IMR-90 (cell line): Measurements from ENCODE around the gene RAB36. TPM values are rescaled to one million over a fixed set of nuclear protein-coding genes. Genes with fewer than 3 reads are reported as not detected.

Experiments
- ATAC-seq: fragments of 200-7000 bp; cut with Tn5 transposase; 2 replicates; pipeline ENCODE4 v1.9.1; 2020; ENCODE audit warnings: low read depth, mild to moderate bottlenecking, moderate library complexity
- BruUV-seq: library from RNA; stranded (reverse); fragments of 400-500 nt; replicated peaks from 2 replicates; lab custom pipeline; 2021; lab: Mats Ljungman, UMichigan
- CTCF ChIA-PET: fragments of 300-600 bp; formaldehyde crosslinking; extraction: SDS; loops from one replicate; lab custom pipeline; 2021; ENCODE audit warnings: antibody characterized with exemption; lab: Yijun Ruan, JAX
- POLR2A ChIA-PET: fragments of 300-600 bp; sonication (Branson Sonifier 250); formaldehyde crosslinking; loops from one replicate; lab custom pipeline; 2022; ENCODE audit warnings: antibody characterized with exemption; ENCODE audit not compliant: unreplicated experiment; lab: Charles Lee
- DNase-seq: peaks from one replicate; pipeline ENCODE4 v3.0.0; 2013
- H2AFZ ChIP-seq: replicated peaks from 2 replicates; pipeline ENCODE3; 2013; ENCODE audit warnings: low read length, mild to moderate bottlenecking; ENCODE audit not compliant: poor library complexity
- H2AK5ac ChIP-seq: 2 replicates; pipeline ENCODE4 v1.6.1; 2013; ENCODE audit warnings: low read depth, low read length, inconsistent platforms
- H2AK9ac ChIP-seq: replicated peaks from 2 replicates; pipeline ENCODE3; 2013; ENCODE audit warnings: mild to moderate bottlenecking, low read depth, low read length, moderate library complexity; ENCODE audit not compliant: poor library complexity
- H2BK120ac ChIP-seq: 2 replicates; pipeline ENCODE4 v1.6.1; 2013; ENCODE audit warnings: low read depth, low read length, inconsistent platforms
- H2BK15ac ChIP-seq: 3 replicates; pipeline ENCODE4 v1.6.1; 2013; ENCODE audit warnings: low read depth, low read length, inconsistent platforms
- H2BK20ac ChIP-seq: 2 replicates; pipeline ENCODE4 v1.6.1; 2013; ENCODE audit warnings: low read depth, mild to moderate bottlenecking, inconsistent platforms, low read length, moderate library complexity
- H2BK5ac ChIP-seq: 2 replicates; pipeline ENCODE4 v1.6.1; 2013; ENCODE audit warnings: mild to moderate bottlenecking, low read depth, low read length, inconsistent platforms; ENCODE audit not compliant: poor library complexity, severe bottlenecking
- H3K14ac ChIP-seq: replicated peaks from 2 replicates; pipeline ENCODE4 v1.6.1; 2013; ENCODE audit warnings: low read depth, low read length, inconsistent platforms
- H3K18ac ChIP-seq: 2 replicates; pipeline ENCODE4 v1.6.1; 2013; ENCODE audit warnings: low read depth, low read length, control low read depth
- H3K23ac ChIP-seq: 2 replicates; pipeline ENCODE4 v1.6.1; 2013; ENCODE audit warnings: low read depth, low read length, inconsistent platforms
- H3K27ac ChIP-seq: 2 replicates; pipeline ENCODE4 v1.5.1; 2013; ENCODE audit warnings: mild to moderate bottlenecking, control low read depth, low read length; ENCODE audit not compliant: insufficient read depth
- H3K27me3 ChIP-seq: 2 replicates; pipeline ENCODE4 v1.6.1; 2013; ENCODE audit warnings: low read length; ENCODE audit not compliant: control insufficient read depth, insufficient read depth
- H3K36me3 ChIP-seq: 2 replicates; pipeline ENCODE4 v1.6.1; 2013; ENCODE audit warnings: low read length, mixed read lengths; ENCODE audit not compliant: control insufficient read depth, insufficient read depth
- H3K4ac ChIP-seq: 2 replicates; pipeline ENCODE4 v1.6.1; 2013; ENCODE audit warnings: low read depth, low read length, inconsistent platforms
- H3K4me1 ChIP-seq: 2 replicates; pipeline ENCODE4 v1.6.1; 2013; ENCODE audit warnings: low read length, mixed read lengths; ENCODE audit not compliant: control insufficient read depth, insufficient read depth
- H3K4me2 ChIP-seq: 2 replicates; pipeline ENCODE4 v1.6.1; 2013; ENCODE audit warnings: low read depth, mild to moderate bottlenecking, control low read depth, low read length, moderate library complexity
- H3K4me3 ChIP-seq: 2 replicates; pipeline ENCODE4 v1.5.1; 2013; ENCODE audit warnings: low read depth, mild to moderate bottlenecking, control low read depth, low read length, moderate library complexity; ENCODE audit not compliant: insufficient read depth
- H3K56ac ChIP-seq: 2 replicates; pipeline ENCODE4 v1.6.1; 2013; ENCODE audit warnings: low read length, inconsistent platforms; ENCODE audit not compliant: insufficient read depth; ENCODE audit errors: extremely low read depth
- H3K79me1 ChIP-seq, 2 experiments: 2 replicates each; pipeline ENCODE4 v1.6.1; 2013; ENCODE audit warnings: low read length in 2 of 2, inconsistent platforms in 1 of 2, low read depth in 1 of 2
- H3K9ac ChIP-seq: 2 replicates; pipeline ENCODE4 v1.6.1; 2013; ENCODE audit warnings: low read depth, low read length, control low read depth
- H3K9me1 ChIP-seq: 2 replicates; pipeline ENCODE4 v1.6.1; 2013; ENCODE audit warnings: low read length, inconsistent platforms; ENCODE audit not compliant: insufficient read depth
- H3K9me3 ChIP-seq: 2 replicates; pipeline ENCODE4 v1.6.1; 2013; ENCODE audit warnings: low read length; ENCODE audit not compliant: control insufficient read depth, insufficient read depth
- H4K20me1 ChIP-seq: 2 replicates; pipeline ENCODE4 v1.6.1; 2013; ENCODE audit warnings: low read length, inconsistent platforms; ENCODE audit not compliant: insufficient read depth
- H4K5ac ChIP-seq: 2 replicates; pipeline ENCODE4 v1.6.1; 2013; ENCODE audit warnings: mild to moderate bottlenecking, low read depth, low read length, control low read depth
- H4K8ac ChIP-seq, 2 experiments: 2 replicates each; pipeline ENCODE4 v1.6.1; 2013; ENCODE audit warnings: low read depth in 2 of 2, low read length in 2 of 2, control low read depth in 1 of 2, inconsistent platforms in 1 of 2
- H4K91ac ChIP-seq: 2 replicates; pipeline ENCODE4 v1.6.1; 2013; ENCODE audit warnings: low read depth, low read length, inconsistent platforms; ENCODE audit not compliant: insufficient read depth
- BHLHE40 ChIP-seq: fragments of 150-350 bp; IDR thresholded peaks from 2 replicates; pipeline ENCODE4 v1.6.1; 2016; ENCODE audit warnings: mild to moderate bottlenecking, low read depth, low read length
- CEBPB ChIP-seq: IDR thresholded peaks from 2 replicates; pipeline ENCODE4 v1.6.1; 2012; ENCODE audit warnings: low read depth, low read length, improper control_type of control experiment
- CHD1 ChIP-seq: IDR thresholded peaks from 2 replicates; pipeline ENCODE4 v1.6.1; 2012; ENCODE audit warnings: low read depth, low read length, improper control_type of control experiment
- CTCF ChIP-seq: conservative IDR thresholded peaks from 2 replicates; pipeline ENCODE4 v1.5.1; 2012; ENCODE audit warnings: mild to moderate bottlenecking, low read depth, low read length, improper control_type of control experiment
- ELK1 ChIP-seq: fragments of 150-350 bp; IDR thresholded peaks from 2 replicates; pipeline ENCODE4 v1.6.1; 2016; ENCODE audit warnings: low read depth, mild to moderate bottlenecking, low read length, moderate library complexity, borderline replicate concordance
- FOS ChIP-seq: fragments of 150-350 bp; IDR thresholded peaks from 2 replicates; pipeline ENCODE4 v1.6.1; 2016; ENCODE audit warnings: low read depth, low read length
- MAFK ChIP-seq: IDR thresholded peaks from 2 replicates; pipeline ENCODE4 v1.6.1; 2012; ENCODE audit warnings: low read depth, low read length, improper control_type of control experiment
- MAZ ChIP-seq: IDR thresholded peaks from 2 replicates; pipeline ENCODE4 v1.6.1; 2012; ENCODE audit warnings: low read depth, mild to moderate bottlenecking, low read length, improper control_type of control experiment, moderate library complexity, borderline replicate concordance
- MXI1 ChIP-seq: IDR thresholded peaks from 2 replicates; pipeline ENCODE4 v1.6.1; 2012; ENCODE audit warnings: low read depth, mild to moderate bottlenecking, low read length, moderate library complexity, borderline replicate concordance
- NFE2L2 ChIP-seq: fragments of 150-350 bp; IDR thresholded peaks from 2 replicates; pipeline ENCODE4 v1.6.1; 2016; ENCODE audit warnings: low read depth, mild to moderate bottlenecking, low read length
- POLR2A ChIP-seq: IDR thresholded peaks from 2 replicates; pipeline ENCODE4 v1.6.1; 2012; ENCODE audit warnings: mild to moderate bottlenecking, low read depth, low read length
- RAD21 ChIP-seq: IDR thresholded peaks from 2 replicates; pipeline ENCODE4 v1.6.1; 2012; ENCODE audit warnings: low read length, improper control_type of control experiment
- RCOR1 ChIP-seq: IDR thresholded peaks from 2 replicates; pipeline ENCODE4 v1.6.1; 2012; ENCODE audit warnings: mild to moderate bottlenecking, low read length, improper control_type of control experiment; ENCODE audit not compliant: insufficient replicate concordance
- RFX5 ChIP-seq: IDR thresholded peaks from 2 replicates; pipeline ENCODE4 v1.8.0; 2012; ENCODE audit warnings: low read depth, mild to moderate bottlenecking, low read length, moderate library complexity
- SMC3 ChIP-seq: fragments of 150-350 bp; IDR thresholded peaks from 2 replicates; pipeline ENCODE4 v1.6.1; 2016; ENCODE audit warnings: low read depth, mild to moderate bottlenecking, antibody characterized with exemption, low read length, moderate library complexity
- USF2 ChIP-seq: fragments of 150-350 bp; IDR thresholded peaks from 2 replicates; pipeline ENCODE4 v1.6.1; 2017; ENCODE audit warnings: mild to moderate bottlenecking, antibody characterized with exemption, low read length, low read depth
- WGBS, 2 experiments: methylation state at CpG; one replicate each; pipeline versions ENCODE4 v1.1.5 to v1.1.7; 2013; ENCODE audit warnings: missing lambda C conversion rate in 2 of 2; ENCODE audit not compliant: insufficient read length in 1 of 2; ENCODE audit errors: extremely low coverage in 2 of 2; 5-methylcytosine and 5-hydroxymethylcytosine counted together
- dilution Hi-C: fragments of 300-500 bp; cut with HindIII; formaldehyde crosslinking; loops from one replicate; pipeline ENCODE4 v1.14.3; 2018; ENCODE audit warnings: low sequenced_read_pairs; ENCODE audit not compliant: unreplicated experiment
- in situ Hi-C: fragments of 300-500 bp; cut with MboI; formaldehyde crosslinking; loops from 3 replicates; pipeline ENCODE4 v1.14.3; 2019; ENCODE audit warnings: low sequenced_read_pairs, inconsistent platforms, mixed read lengths
- intact Hi-C: fragments of 100-400 bp; cut with micrococcal nuclease; formaldehyde crosslinking; loops from 2 replicates; pipeline ENCODE4 v1.10.0; 2022
- polyA plus RNA-seq, 3 experiments: library from polyadenylated mRNA; depleted of rRNA; stranded (reverse); fragments of >200 nt; gene quantifications; 2 replicates each; pipeline ENCODE4 v1.2.3, GENCODE V29; 2012; ENCODE audit warnings: low replicate concordance in 1 of 3
- total RNA-seq: library from RNA; depleted of rRNA; stranded (reverse); fragments of >200 nt; gene quantifications from 2 replicates; pipeline ENCODE4 v1.2.3, GENCODE V29; 2012

RAB36 gene
- total and polyA plus RNA-seq, 2 of the 4 experiments (the other 2 are of a cell fraction), result 3.6 to 4.0 TPM

GRCh38 chr22:23115369-23115768, 29.9 kb upstream of the RAB36 start:
- H3K56ac ChIP-seq, result no peak overlapping the region
- no peak overlapping the region for H2AK9ac ChIP-seq
- H3K27ac ChIP-seq, result no peak overlapping the region
- DNase-seq, result no peak
- H3K36me3 ChIP-seq, result no peaks in the 10 kb centered on the region
- no peak overlapping the region for H2BK5ac ChIP-seq
- no TSS peak for BruUV-seq
- H3K4ac ChIP-seq, result no peak overlapping the region
- H2BK20ac ChIP-seq, result no peak overlapping the region
- H2BK120ac ChIP-seq, result no peak overlapping the region
- no peaks in the 10 kb centered on the region for H3K9me1 ChIP-seq
- no peak for ATAC-seq
- no peaks in the 10 kb centered on the region for H3K79me1 ChIP-seq
- ChIA-PET POLR2A (no interaction called here), CTCF (no interaction called here)
- no peak overlapping the region for H2BK15ac ChIP-seq
- intact Hi-C loops, result no loop called here
- no peak overlapping the region for H3K4me2 ChIP-seq
- H3K4me1 ChIP-seq, result no peaks in the 10 kb centered on the region
- H4K20me1 ChIP-seq, result no peaks in the 10 kb centered on the region; the same call in 1 of the 2 replicates
- no peak overlapping the region for H3K4me3 ChIP-seq
- 73% methylated on average over 3 of the region's 7 CpGs; no CpG with 5 or more reads in 1 of the 2 experiments for WGBS, 2 experiments
- dilution Hi-C loops, result no loop called here
- no peak overlapping the region for H3K23ac ChIP-seq
- in situ Hi-C loops, result no loop called here
- H3K18ac ChIP-seq, result no peak overlapping the region
- no peak overlapping the region for H4K8ac ChIP-seq
- no peaks in the 10 kb centered on the region for H3K9me3 ChIP-seq
- H3K9ac ChIP-seq, result no peak overlapping the region
- TF ChIP-seq CTCF, result no peak
- no peak for TF ChIP-seq RCOR1
- no peak for TF ChIP-seq NFE2L2
- no peak for TF ChIP-seq RAD21
- no peak for TF ChIP-seq MAZ
- TF ChIP-seq MAFK, result no peak
- no peak for TF ChIP-seq RFX5
- TF ChIP-seq BHLHE40, result no peak
- no peak for TF ChIP-seq FOS
- no peak for TF ChIP-seq CHD1
- no peak for TF ChIP-seq USF2
- no peak for TF ChIP-seq ELK1
- no peak for TF ChIP-seq SMC3
- no peak for TF ChIP-seq MXI1
- no peak for TF ChIP-seq CEBPB
- TF ChIP-seq POLR2A, result no peak
- peaks cover 6% of the 10 kb centered on the region; the same call in 1 of the 2 replicates for H3K27me3 ChIP-seq
- no peak overlapping the region for H4K5ac ChIP-seq
- no peak overlapping the region for H3K14ac ChIP-seq
- H2AK5ac ChIP-seq, result no peak overlapping the region
- no peak overlapping the region for H2AFZ ChIP-seq
- H4K91ac ChIP-seq, result no peak overlapping the region
